GM10266 (cell line): Measurements from ENCODE around the gene EPB41L2.

Experiments
- DNase-seq: peaks from one replicate; pipeline ENCODE4 v3.0.0; 2012; ENCODE audit errors: extremely low spot score
- CTCF ChIP-seq: IDR thresholded peaks from 2 replicates; pipeline ENCODE4 v1.5.1; 2012; ENCODE audit warnings: mild to moderate bottlenecking, low read depth; ENCODE audit not compliant: control insufficient read depth, insufficient read depth; ENCODE audit errors: missing control alignments

EPB41L2 gene

GRCh38 chr6:131004936-131005335 lies 58.1 kb downstream of the EPB41L2 start:
- no peak for DNase-seq
- TF ChIP-seq CTCF: no peak

- no peak for DNase-seq
- no peak for TF ChIP-seq CTCF
Measured at GRCh38 chr6:131004387-131004755, 58.7 kb downstream of the EPB41L2 start.

GRCh38 chr6:131003488-131004386 lies 59.3 kb downstream of the EPB41L2 start:
- no peak for DNase-seq
- no peak for TF ChIP-seq CTCF

GRCh38 chr6:131002661-131002980 lies 60.4 kb downstream of the EPB41L2 start:
- TF ChIP-seq CTCF: no peak
- DNase-seq: no peak

- TF ChIP-seq CTCF: no peak
- no peak for DNase-seq
Measured at GRCh38 chr6:131001945-131002660, 60.9 kb downstream of the EPB41L2 start.

- TF ChIP-seq CTCF: no peak
- DNase-seq: no peak
Measured at GRCh38 chr6:131001111-131001736, 61.8 kb downstream of the EPB41L2 start.
